Omental fat pad (tissue), 4 donors: Measurements from ENCODE around the gene DSCAML1. TPM values are rescaled to one million over a fixed set of nuclear protein-coding genes. Genes with fewer than 3 reads are reported as not detected.
"Not testable (repeated sequence)": the region's sequence is repeated elsewhere in the genome, so short reads cannot be mapped to it uniquely, and the experiment has no call there.

ENCODE experiments used
- ATAC-seq: fragments of 150-250 bp; one replicate; pipeline ENCODE4 v1.9.1; 2016; ENCODE audit warnings: mild to moderate bottlenecking, moderate library complexity; ENCODE audit not compliant: low FRiP score
- DNase-seq: peaks from one replicate; pipeline ENCODE4 v3.0.0-alpha.2; 2019; ENCODE audit warnings: low spot score
- total RNA-seq, 4 donors: library from RNA; depleted of rRNA; stranded (reverse); fragments of >200 nt; gene quantifications; one replicate each; pipeline ENCODE4 v1.1.0, GENCODE V29; 2016
- TF ChIP-seq, protein P1 (sequence below), 3 donors: fragments of 450-650 bp; IDR thresholded peaks; one replicate each; pipeline ENCODE4 v1.5.1; 2016 to 2017; ENCODE audit warnings: antibody characterized with exemption in 3 of 3, mild to moderate bottlenecking in 3 of 3, moderate library complexity in 2 of 3

The DSCAML1 gene
- total RNA-seq, 4 donors from 2014 or later: 0.95 to 10.9 (median 3.9) TPM

DNA sequence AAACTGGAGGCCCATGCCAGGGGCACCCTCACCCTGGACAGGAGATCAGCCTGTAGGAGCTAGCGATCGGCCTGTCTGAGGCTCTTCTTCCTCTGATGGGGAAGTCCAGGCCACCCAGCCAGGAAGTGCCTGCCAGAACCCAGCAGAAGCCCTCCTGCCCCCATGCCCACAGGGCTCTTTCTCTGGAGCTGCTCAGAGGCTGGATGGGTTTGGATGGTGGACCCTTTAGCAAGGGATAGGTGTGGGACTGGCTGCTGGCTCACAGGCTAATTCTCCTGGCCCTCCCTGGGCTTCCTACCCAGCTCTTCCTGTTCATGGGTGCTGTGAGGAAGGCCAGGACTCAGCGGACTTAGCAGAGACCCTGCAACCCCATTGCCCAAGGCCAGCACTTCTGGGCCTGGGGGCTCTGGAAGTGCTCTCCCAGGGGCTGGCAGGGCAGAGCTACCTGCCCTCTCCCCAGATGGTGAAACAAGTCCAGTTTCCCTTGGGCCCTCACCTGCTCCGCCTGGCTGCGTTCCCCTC lies 19.9 kb upstream of the DSCAML1 start:
- TF ChIP-seq, protein P1, sequence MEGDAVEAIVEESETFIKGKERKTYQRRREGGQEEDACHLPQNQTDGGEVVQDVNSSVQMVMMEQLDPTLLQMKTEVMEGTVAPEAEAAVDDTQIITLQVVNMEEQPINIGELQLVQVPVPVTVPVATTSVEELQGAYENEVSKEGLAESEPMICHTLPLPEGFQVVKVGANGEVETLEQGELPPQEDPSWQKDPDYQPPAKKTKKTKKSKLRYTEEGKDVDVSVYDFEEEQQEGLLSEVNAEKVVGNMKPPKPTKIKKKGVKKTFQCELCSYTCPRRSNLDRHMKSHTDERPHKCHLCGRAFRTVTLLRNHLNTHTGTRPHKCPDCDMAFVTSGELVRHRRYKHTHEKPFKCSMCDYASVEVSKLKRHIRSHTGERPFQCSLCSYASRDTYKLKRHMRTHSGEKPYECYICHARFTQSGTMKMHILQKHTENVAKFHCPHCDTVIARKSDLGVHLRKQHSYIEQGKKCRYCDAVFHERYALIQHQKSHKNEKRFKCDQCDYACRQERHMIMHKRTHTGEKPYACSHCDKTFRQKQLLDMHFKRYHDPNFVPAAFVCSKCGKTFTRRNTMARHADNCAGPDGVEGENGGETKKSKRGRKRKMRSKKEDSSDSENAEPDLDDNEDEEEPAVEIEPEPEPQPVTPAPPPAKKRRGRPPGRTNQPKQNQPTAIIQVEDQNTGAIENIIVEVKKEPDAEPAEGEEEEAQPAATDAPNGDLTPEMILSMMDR (IDR thresholded peaks at IDR 0.05): no peak
- DNase-seq (no peak), ATAC-seq (peak; percentile 10)

DNA sequence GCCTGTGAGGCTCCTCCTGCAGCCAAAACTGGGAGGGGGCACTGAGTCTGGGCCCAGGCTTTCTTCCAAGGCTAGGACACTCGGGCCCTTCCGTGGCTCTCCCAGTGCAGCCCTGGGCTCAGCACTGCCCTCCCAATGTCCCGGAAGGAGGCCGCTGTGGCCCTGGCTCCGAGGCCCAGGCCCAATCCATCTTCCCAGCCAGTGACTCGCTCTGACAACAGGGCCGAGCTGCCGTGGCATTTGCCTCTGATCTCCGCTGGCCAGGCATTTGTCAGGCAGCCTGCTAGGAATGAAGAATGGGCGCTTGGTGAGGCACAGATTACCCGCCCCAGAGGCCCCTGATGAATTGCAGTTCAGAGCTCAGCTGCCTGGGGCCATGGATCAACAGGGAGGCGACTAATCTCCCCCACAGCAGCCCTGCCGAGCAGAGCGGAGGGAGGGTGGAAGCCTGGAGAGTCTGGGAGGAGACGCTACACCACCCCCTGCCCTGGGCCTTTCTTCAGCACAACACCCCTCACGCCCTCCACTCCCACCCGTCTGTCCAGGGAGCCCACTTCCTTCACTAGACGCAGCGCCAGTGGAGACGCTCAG lies 19.2 kb upstream of the DSCAML1 start:
- TF ChIP-seq, protein P1 (IDR thresholded peaks at IDR 0.05): no peak
- DNase-seq: no peak
- peak; percentile 76 for ATAC-seq

DNA sequence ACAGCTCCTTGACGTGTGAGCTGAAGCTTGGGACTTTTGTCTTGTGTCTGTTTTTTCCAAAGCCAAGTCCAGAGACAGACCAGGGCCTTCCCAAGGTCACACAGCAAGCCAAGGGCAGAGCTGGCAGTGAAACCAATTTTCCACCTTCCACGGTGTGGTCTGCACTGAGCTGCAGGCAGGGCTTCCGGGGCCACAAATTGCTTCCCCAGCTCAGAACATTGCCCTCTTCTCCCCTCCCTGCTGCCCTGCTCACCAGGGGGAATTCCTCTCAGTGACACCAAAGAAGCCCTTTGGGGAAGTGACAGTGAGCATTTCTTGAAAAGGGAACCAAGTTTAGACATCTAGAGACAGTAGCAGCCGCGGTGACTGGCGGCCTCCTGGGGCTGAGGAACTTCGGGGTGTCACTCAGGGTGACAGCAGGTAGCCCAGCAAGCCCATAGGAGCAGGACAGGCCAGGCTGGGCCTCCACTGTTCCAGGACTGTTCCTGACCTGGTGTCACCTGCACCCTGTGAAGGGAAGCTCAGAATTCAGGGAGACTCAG lies 18.3 kb upstream of the DSCAML1 start:
- TF ChIP-seq, protein P1 (IDR thresholded peaks at IDR 0.05): no peak
- ATAC-seq (no peak), DNase-seq (no peak)

DNA sequence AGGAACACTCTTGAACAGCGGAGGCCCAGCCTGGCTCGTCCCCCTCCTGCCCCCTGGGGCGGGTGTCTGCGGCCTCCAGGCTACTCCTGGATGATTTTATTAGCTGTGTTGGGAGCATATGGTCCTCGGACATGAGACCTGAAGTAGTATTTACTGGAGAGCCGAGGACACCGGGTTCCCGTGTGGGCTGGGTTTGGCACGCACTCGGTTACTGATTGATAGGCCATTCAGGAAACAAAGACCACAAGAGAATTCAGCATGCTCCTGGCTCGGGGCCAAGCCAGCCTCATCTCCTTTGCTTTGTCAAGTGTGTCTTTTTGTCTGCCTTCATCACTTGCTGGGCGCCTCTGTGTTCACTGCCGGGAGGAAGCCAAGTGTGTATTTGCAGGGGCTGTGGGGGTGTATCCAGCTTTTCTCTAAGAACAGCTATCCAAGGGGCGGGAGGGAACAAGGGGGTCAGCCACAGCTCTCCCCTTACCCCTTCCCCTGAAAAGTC lies 17.8 kb upstream of the DSCAML1 start:
- ATAC-seq (no peak), DNase-seq (no peak)
- TF ChIP-seq, protein P1 (IDR thresholded peaks at IDR 0.05): no peak

DNA sequence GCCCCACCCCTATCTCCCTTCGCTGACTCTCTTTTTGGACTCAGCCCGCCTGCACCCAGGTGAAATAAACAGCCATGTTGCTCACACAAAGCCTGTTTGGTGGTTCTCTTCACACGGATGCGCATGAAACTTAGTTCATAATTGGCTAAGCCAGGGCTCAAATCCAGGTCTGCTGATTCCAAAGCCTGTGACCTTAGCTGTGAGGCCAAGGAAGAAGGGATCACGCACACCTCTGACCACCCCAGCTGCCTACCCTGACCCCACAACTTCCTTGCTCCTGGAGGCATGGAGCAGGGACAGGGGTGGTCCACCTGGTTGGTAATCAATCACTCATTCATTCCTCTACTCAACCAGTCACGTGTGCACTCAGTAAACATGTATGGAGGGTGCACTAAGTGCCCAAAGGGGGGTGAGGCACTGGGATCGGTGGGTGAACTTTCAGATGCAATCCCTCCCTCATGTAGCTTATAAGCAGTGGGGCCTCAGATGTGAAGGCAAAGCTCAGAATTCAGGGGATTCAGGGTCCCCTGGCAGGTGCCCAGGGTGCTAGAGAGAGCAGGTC lies 17.3 kb upstream of the DSCAML1 start:
- no peak for DNase-seq
- ATAC-seq: no peak
- TF ChIP-seq, protein P1 (IDR thresholded peaks at IDR 0.05): no peak

DNA sequence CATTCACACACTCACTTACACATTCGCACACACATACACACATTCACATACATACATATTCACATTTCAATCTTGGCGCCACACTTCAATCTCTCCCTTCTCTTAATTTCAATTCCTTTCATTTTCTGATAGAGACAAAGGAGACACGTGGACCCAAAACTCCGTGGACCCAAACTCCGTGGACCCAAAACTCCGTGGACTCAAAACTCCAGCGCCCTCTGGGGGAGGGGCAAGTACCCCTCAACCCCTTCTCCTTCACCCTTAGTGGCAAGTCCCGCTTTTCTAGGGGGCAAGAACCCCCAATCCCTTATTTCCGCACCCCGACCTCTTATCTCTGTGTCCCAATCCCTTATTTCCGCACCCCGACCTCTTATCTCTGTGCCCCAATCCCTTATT lies 13.0 kb upstream of the DSCAML1 start:
- not testable (repeated sequence) for DNase-seq, ATAC-seq

DNA sequence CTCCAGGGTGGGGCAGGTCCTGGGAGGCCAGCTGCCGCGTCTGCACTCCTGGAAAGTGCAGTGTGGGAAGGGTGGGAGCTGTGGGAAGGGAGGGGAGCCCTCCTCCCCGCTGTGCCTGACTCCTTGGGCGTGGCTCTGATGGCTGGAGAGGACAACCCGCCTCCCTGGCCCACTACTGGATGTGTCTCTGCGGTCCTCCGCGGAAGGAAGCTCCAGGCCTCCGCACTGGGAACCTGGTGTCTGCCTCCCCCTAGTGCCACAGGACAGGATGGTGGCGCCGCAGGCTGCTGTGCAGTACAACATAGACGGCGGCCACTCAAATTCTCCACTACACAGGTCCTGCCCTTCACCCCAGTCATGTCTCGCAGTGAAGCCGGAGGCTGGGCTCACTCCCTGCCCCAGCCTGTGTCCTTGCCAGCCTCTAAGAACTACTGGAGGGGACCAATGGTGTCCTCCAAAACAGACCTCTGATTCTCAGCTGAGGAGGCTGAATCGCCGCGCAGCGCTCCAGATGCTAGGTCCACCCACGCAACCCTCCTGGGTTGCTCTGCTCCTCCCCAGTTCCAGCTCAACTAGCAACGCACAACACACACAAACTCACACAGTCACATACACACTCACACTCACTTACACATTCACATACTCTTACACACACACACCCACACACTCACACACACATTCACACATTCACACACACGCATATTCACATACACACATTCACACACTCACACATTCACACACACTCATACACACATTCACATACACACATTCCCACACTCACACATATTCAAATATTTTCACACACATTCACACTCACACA lies 12.4 kb upstream of the DSCAML1 start:
- ATAC-seq: peak; percentile 86
- DNase-seq: no peak
- TF ChIP-seq, protein P1 (IDR thresholded peaks at IDR 0.05): no peak
